GM23248 (cell line): ENCODE measurements around the gene AKTIP.

Experiments
- EZH2 ChIP-seq: fragments of 200-600 bp; sonication (generic); IDR thresholded peaks from 2 replicates; pipeline ENCODE4 v1.6.1; 2018; ENCODE audit warnings: antibody characterized with exemption, mild to moderate bottlenecking; ENCODE audit not compliant: insufficient read depth, poor library complexity, severe bottlenecking
- EZH2phosphoT487 ChIP-seq: fragments of 200-600 bp; sonication (generic); IDR thresholded peaks from 2 replicates; pipeline ENCODE4 v1.6.1; 2018; ENCODE audit warnings: antibody characterized with exemption, moderate library complexity, mild to moderate bottlenecking, low read depth; ENCODE audit not compliant: insufficient read depth

DNA sequence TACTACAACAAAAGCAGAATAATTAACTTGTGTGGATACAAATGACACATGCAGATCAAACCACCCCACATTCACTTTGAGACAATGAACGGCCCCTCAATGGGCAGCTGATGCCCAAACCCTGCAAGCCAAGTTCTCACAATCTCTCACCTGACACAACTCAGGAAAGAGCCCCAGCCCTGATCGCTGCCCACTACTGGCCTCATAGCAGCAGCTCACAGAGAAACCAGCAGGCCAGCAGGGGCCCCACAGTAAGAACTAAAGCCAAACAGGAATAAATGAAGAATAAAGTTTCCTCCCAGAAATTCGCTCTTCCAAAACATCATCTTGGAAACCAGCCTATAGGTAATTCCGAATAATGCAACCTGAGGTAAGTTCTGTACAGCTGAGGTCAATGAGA, 7.7 kb downstream of the AKTIP start:
- TF ChIP-seq EZH2phosphoT487 (no peak), EZH2 (no peak)
